Endodermal cell (in vitro differentiated cells): ENCODE measurements around the gene KCNAB2. TPM values are rescaled to one million over a fixed set of nuclear protein-coding genes. Genes with fewer than 3 reads are reported as not detected.
A peak's percentile ranks its signal among the peaks of the same experiment; 100 is the strongest.

ENCODE experiments used
- DNase-seq: peaks from one replicate; pipeline ENCODE4 v3.0.0-alpha.2; 2017
- H3K27ac ChIP-seq: 2 replicates; pipeline ENCODE4 v1.5.1; 2013; ENCODE audit warnings: mild to moderate bottlenecking, low read depth, low read length, moderate library complexity
- H3K27me3 ChIP-seq: 2 replicates; pipeline ENCODE4 v1.6.1; 2013; ENCODE audit warnings: mild to moderate bottlenecking, low read length, moderate library complexity; ENCODE audit not compliant: insufficient read depth, control insufficient read depth, poor library complexity, severe bottlenecking
- H3K36me3 ChIP-seq: 2 replicates; pipeline ENCODE4 v1.7.0; 2013; ENCODE audit warnings: mild to moderate bottlenecking, low read length, moderate library complexity; ENCODE audit not compliant: control insufficient read depth, insufficient read depth
- H3K4me1 ChIP-seq: one replicate; pipeline ENCODE4 v1.7.0; 2013; ENCODE audit warnings: low read length; ENCODE audit not compliant: control insufficient read depth, insufficient read depth
- H3K4me3 ChIP-seq: 2 replicates; pipeline ENCODE4 v1.5.1; 2013; ENCODE audit warnings: mild to moderate bottlenecking, low read length, moderate library complexity
- H3K9ac ChIP-seq: 2 replicates; pipeline ENCODE4 v1.6.1; 2013; ENCODE audit warnings: mild to moderate bottlenecking, low read length, moderate library complexity; ENCODE audit not compliant: poor library complexity, severe bottlenecking; ENCODE audit errors: extremely low read depth
- H3K9me3 ChIP-seq: 2 replicates; pipeline ENCODE4 v1.6.1; 2013; ENCODE audit warnings: mild to moderate bottlenecking, low read length, moderate library complexity; ENCODE audit not compliant: control insufficient read depth
- H3K27ac Mint-ChIP-seq: 2 replicates; pipeline ENCODE4 v1.8.0; 2020; ENCODE audit warnings: mixed read lengths
- H3K27me3 Mint-ChIP-seq: 2 replicates; pipeline ENCODE4 v1.8.0; 2021; ENCODE audit warnings: mild to moderate bottlenecking, mixed read lengths; ENCODE audit not compliant: insufficient read depth
- H3K36me3 Mint-ChIP-seq: 2 replicates; pipeline ENCODE4 v1.8.0; 2020; ENCODE audit warnings: low read depth, mixed read lengths
- H3K4me1 Mint-ChIP-seq: 2 replicates; pipeline ENCODE4 v1.8.0; 2020; ENCODE audit warnings: mixed read lengths
- H3K4me3 Mint-ChIP-seq: 2 replicates; pipeline ENCODE4 v1.8.0; 2020; ENCODE audit warnings: mild to moderate bottlenecking, moderate library complexity, mixed read lengths
- H3K9me3 Mint-ChIP-seq: 2 replicates; pipeline ENCODE4 v1.8.0; 2020; ENCODE audit warnings: mild to moderate bottlenecking, mixed read lengths
- CTCF ChIP-seq: fragments of 200-600 bp; sonication (generic); conservative IDR thresholded peaks from 2 replicates; pipeline ENCODE4 v1.5.0; 2021; ENCODE audit warnings: antibody characterized with exemption, mild to moderate bottlenecking
- WGBS, 2 experiments: methylation state at CpG; one replicate each; pipeline versions ENCODE4 v1.1.5 to v1.1.7; 2013; ENCODE audit warnings: missing lambda C conversion rate in 2 of 2, mixed read lengths in 1 of 2; ENCODE audit not compliant: insufficient coverage in 1 of 2, insufficient read length in 1 of 2; 5-methylcytosine and 5-hydroxymethylcytosine counted together
- total RNA-seq, 2 donors: library from RNA; stranded (reverse); fragmentation: NEBNext Ultra II Directional in 1 of 2; extraction: Animal tissue kit (Norgen Biotek cat#: 25700) in 1 of 2; gene quantifications; 2 replicates in 1 of 2; 3 replicates in 1 of 2; pipeline ENCODE4 v1.2.1, GENCODE V29; 2021

Gene KCNAB2
- total RNA-seq, 2 donors from 2014 or later: 14.9 to 22.9 TPM

- Histone ChIP-seq H3K4me3 (no peak overlapping the region), H3K27me3 (no peaks in the 10 kb centered on the region), H3K27ac (no peak overlapping the region), H3K36me3 (no peaks in the 10 kb centered on the region), H3K4me1 (no peaks in the 10 kb centered on the region), H3K9ac (no peak overlapping the region), H3K9me3 (no peaks in the 10 kb centered on the region)
- no peak for DNase-seq
- no peak overlapping the region for H3K27ac Mint-ChIP-seq
- H3K27me3 Mint-ChIP-seq: no peaks in the 10 kb centered on the region
- WGBS, 2 experiments: 88 to 95% methylated on average over 4 to 9 of the region's 9 CpGs
- TF ChIP-seq CTCF: no peak
- H3K4me3 Mint-ChIP-seq: no peak overlapping the region
- no peaks in the 10 kb centered on the region for H3K9me3 Mint-ChIP-seq
- no peaks in the 10 kb centered on the region for H3K4me1 Mint-ChIP-seq
- no peaks in the 10 kb centered on the region for H3K36me3 Mint-ChIP-seq
Measured at GRCh38 chr1:6104631-6105030, 58.9 kb downstream of the KCNAB2 start.

- 87 to 90% methylated on average over 8 to 12 of the region's 12 CpGs for WGBS, 2 experiments
- no peak overlapping the region for H3K4me3 Mint-ChIP-seq
- H3K36me3 Mint-ChIP-seq: no peaks in the 10 kb centered on the region
- Histone ChIP-seq H3K27me3 (no peaks in the 10 kb centered on the region), H3K4me1 (no peaks in the 10 kb centered on the region), H3K4me3 (no peak overlapping the region), H3K9me3 (no peaks in the 10 kb centered on the region), H3K9ac (no peak overlapping the region), H3K36me3 (no peaks in the 10 kb centered on the region), H3K27ac (no peak overlapping the region)
- no peak overlapping the region for H3K27ac Mint-ChIP-seq
- H3K27me3 Mint-ChIP-seq: no peaks in the 10 kb centered on the region
- H3K4me1 Mint-ChIP-seq: no peaks in the 10 kb centered on the region
- TF ChIP-seq CTCF: peak; percentile 17
- H3K9me3 Mint-ChIP-seq: no peaks in the 10 kb centered on the region
- no peak for DNase-seq
Measured at GRCh38 chr1:6105218-6105679, 59.6 kb downstream of the KCNAB2 start.

- no peaks in the 10 kb centered on the region for H3K36me3 Mint-ChIP-seq
Measured at GRCh38 chr1:6105763-6106162, 60.1 kb downstream of the KCNAB2 start.

More at GRCh38 chr1:6105763-6106162, 60.1 kb downstream of the KCNAB2 start:
- H3K27me3 ChIP-seq: no peaks in the 10 kb centered on the region
- Mint-ChIP-seq H3K4me3 (no peak overlapping the region), H3K27ac (no peak overlapping the region), H3K9me3 (no peaks in the 10 kb centered on the region), H3K4me1 (no peaks in the 10 kb centered on the region), H3K27me3 (no peaks in the 10 kb centered on the region)
- peak; percentile 23 for TF ChIP-seq CTCF
- WGBS, 2 experiments: 88 to 89% methylated on average over 7 of the region's 7 CpGs
- no peaks in the 10 kb centered on the region for H3K36me3 ChIP-seq
- H3K4me1 ChIP-seq: no peaks in the 10 kb centered on the region
- no peaks in the 10 kb centered on the region for H3K9me3 ChIP-seq
- no peak overlapping the region for H3K9ac ChIP-seq
- no peak overlapping the region for H3K27ac ChIP-seq
- H3K4me3 ChIP-seq: no peak overlapping the region
- no peak for DNase-seq
